T1000 (cell line): ENCODE data around the gene INTS3.
"Not testable (repeated sequence)": the region's sequence is repeated elsewhere in the genome, so short reads cannot be mapped to it uniquely, and the experiment has no call there.

Experiments
- DNase-seq: peaks from one replicate; lab custom pipeline; 2025; ENCODE audit warnings: mixed read lengths; lab: John Stamatoyannopoulos, UW

Gene INTS3

DNA sequence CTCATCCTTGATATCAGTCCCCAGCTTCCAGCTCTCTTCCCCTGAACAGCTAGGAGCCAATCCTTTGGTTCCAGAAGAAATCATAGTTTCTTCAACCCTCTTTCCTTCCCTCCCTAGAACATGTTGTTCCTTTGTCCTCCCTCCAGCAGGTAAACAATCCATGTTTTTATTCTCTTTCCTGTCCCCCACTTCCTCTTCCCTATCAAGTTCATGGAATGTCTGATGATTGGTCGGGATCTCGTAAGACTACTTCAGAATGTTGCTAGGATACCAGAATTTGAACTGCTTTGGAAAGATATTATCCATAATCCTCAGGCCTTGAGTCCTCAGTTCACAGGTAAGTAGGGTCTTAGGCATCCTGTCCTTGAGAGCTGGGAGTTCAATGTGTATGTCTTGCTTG is 24.2 kb downstream of the INTS3 start:
- DNase-seq, result no peak

GRCh38 chr1:153752571-153753195 is 24.8 kb downstream of the INTS3 start:
- no peak for DNase-seq

DNA sequence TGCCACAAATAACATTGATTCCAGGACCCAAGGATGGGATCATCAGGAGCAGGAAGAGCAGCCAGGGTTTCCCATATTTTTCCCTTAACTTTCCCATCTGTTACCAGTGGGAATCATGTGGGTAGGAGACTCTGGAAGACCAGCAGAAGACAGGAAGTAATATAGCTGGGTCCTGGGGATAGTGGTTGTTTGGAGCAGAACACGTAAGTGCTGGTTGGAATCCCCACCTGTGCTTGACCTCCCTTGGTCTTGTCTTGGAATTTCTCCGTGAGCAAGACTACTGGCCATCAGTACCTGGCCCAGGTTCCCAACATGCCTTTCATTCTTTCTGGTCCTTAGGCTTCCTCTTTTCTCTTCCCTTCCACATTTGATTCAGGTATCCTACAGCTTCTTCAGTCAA is 26.4 kb downstream of the INTS3 start:
- no peak for DNase-seq

DNA sequence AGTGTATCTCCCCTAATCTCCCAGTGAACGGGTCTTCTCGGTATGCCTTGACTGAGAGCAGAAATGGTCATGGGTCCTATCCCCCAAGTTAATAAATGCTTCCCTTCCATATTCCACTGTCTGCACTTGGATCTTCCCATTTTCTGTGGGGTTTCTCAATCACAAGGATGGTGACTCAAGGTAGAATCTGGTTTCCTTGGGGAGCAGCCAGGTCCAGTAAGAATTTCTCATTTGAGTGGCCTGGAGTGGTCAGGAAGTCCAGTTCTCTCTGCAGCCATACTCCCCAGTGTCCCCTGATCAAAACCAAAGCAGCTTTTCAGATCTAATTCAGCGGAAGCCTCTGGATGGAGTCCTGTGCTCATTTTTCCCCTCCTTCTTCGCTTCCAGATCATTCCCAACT is 32.6 kb downstream of the INTS3 start:
- no peak for DNase-seq

DNA sequence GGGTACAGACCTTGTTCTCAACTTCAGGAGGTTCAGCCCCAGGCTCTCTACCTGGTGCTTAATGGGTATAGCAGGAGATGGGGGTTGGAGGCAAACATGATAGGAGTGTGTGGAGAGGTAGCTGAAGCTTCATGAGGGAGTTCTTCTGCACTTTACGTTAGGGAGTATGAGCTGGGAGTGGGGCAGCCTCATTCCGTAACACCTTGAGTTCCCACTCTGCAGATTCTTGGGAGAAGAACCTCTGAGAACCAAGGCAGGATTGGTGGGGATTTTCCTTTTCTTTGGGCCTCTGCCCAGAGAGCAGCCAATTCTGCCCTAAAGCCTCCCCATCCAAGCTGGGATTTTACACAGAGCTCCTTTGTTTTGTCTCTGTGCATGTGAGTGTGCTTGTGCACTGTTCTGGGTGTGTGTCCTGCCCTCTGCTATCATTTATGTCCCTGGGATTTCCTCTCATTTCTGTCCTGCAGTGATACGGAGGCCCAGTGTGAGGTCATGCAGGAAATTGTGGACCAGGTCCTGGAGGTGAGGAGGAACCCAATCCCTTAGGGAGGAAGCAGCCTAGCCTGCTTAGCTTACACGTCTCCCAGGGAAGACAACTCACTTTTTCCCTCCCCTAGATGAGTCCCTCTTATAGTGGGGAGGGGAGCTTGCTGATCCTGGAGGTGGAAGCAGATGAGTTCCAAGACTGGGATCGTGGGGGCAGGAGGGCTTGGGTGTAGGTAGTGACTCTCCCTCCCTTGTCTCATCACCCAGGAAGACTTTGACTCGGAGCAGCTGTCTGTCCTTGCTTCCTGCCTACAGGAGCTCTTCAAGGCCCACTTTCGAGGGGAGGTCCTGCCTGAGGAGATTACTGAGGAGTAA is 35.7 kb downstream of the INTS3 start:
- DNase-seq, result no peak

GRCh38 chr1:153764310-153764709 is 36.5 kb downstream of the INTS3 start:
- no peak for DNase-seq

- not testable (repeated sequence) for DNase-seq
Measured at GRCh38 chr1:153766663-153767062, 38.8 kb downstream of the INTS3 start.

GRCh38 chr1:153767519-153767918 is 39.7 kb downstream of the INTS3 start:
- DNase-seq, result no peak

- no peak for DNase-seq
Measured at GRCh38 chr1:153768316-153769181, 40.7 kb downstream of the INTS3 start.

GRCh38 chr1:153769221-153769620 is 41.4 kb downstream of the INTS3 start:
- DNase-seq, result no peak

GRCh38 chr1:153770797-153771196 is 42.9 kb downstream of the INTS3 start:
- no peak for DNase-seq

- DNase-seq, result no peak
Measured at GRCh38 chr1:153771261-153771660, 43.4 kb downstream of the INTS3 start.

DNA sequence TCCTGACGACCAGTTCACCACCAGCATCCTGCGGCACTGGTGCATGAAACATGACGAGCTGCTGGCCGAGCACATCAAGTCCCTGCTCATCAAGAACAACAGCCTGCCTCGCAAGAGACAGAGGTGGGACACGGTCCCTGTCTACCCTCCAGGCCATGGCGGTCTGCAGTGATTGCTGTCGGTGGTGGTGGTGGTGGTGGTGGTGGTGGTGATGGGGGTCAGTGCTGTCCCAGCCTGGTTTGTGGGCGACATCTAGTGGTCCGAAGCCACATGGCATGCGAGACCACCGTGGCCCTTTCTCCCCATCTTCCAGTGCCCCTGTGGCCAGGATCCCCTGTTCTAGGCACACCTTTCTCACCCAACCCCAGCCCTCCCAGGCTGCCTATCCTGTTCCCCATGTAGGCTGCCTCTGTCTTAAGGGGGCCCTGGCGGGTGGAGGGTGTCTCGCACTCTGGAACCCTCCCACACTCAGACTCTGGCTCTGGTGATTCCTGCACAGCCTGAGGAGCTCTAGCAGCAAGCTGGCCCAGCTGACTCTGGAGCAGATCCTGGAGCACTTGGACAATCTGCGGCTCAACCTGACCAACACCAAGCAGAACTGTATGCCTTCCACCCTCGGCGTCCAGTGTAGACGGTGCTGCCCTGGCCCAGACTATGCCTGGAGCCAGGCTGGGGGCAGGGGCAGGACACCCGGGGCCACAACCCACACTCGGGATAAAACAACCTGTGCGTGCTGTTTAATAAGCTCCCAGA is 44.2 kb downstream of the INTS3 start:
- no peak for DNase-seq

DNA sequence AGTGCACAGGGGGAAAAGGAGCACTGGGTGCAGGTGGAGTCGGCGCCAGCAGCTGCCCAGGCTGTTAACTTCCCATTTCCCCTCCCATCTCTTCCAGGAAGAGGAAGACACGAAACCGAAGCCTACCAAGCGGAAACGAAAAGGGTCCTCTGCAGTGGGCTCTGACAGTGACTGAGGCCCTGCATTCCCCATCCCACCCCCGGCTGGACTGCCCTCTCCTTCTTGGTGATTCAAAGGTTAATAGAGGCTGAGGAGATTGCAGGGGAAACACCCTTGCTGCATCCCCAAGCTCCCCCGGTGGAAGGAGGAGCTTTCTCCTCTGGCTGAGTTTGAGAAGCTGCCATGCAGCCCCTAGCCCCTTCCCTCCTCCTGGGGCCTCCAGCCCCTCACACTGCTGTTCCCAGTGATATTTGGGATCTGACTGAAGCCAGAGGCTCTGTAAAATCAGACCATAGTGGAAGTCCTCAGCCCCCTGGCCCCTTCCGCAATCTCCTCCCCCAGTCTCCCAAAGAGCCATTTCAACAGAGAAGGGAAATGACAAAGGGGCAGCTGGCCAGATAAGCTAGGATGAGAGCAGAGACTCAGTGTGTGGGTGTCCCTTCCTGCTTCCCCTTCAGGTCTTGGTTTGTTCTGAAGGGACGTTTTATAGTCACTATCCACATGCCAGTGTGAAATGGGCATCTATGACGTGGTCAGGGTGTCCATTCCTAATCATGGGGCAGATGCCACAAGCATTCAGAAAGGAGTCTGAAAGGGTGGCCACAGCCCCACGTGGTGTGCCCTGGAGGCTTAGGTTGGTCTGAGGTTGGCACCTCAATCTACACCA is 45.5 kb downstream of the INTS3 start:
- no peak for DNase-seq

- DNase-seq, result no peak
Measured at GRCh38 chr1:153774026-153774595, 46.3 kb downstream of the INTS3 start.

GRCh38 chr1:153774780-153775457 is 47.1 kb downstream of the INTS3 start, which contains the start of gene SLC27A3:
TSS of gene SLC27A3 (plus strand) at chr1:153775407. CDS start at chr1:153775498, 91 bp downstream.
- no peak for DNase-seq

DNA sequence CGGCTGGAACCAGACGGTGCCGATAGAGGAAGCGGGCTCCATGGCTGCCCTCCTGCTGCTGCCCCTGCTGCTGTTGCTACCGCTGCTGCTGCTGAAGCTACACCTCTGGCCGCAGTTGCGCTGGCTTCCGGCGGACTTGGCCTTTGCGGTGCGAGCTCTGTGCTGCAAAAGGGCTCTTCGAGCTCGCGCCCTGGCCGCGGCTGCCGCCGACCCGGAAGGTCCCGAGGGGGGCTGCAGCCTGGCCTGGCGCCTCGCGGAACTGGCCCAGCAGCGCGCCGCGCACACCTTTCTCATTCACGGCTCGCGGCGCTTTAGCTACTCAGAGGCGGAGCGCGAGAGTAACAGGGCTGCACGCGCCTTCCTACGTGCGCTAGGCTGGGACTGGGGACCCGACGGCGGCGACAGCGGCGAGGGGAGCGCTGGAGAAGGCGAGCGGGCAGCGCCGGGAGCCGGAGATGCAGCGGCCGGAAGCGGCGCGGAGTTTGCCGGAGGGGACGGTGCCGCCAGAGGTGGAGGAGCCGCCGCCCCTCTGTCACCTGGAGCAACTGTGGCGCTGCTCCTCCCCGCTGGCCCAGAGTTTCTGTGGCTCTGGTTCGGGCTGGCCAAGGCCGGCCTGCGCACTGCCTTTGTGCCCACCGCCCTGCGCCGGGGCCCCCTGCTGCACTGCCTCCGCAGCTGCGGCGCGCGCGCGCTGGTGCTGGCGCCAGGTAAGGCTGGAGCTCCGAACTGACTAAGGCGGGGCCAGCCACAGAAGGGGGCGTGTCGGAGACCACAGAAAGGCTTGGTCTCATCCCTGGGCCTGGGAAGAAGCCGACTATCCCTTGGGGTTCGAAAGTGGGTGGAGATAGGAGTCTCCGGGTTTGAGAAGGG is 47.8 kb downstream of the INTS3 start:
- peak; percentile 15 for DNase-seq

GRCh38 chr1:153776352-153776751 is 48.5 kb downstream of the INTS3 start:
- DNase-seq, result no peak

DNA sequence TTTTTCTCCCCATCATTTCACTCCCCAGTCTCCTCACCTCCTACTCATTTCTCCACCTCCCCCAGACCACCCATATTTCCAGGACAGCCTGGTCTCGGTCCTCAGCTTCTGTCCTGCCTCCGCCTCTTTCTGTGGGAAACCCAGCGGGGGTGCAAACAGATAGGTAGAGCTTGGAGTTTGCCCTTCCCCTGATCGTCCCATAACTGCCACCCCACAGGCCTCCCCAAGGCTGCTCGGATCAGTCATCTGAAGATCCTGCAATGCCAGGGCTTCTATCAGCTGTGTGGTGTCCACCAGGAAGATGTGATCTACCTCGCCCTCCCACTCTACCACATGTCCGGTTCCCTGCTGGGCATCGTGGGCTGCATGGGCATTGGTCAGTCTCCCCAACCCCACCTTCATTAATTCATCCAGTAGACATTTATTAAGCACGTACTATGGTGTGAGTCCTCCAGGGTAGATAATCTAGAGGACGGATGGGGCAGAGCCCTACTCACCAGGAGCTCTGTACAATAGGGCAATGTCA is 49.1 kb downstream of the INTS3 start:
- no peak for DNase-seq
